Adrenal gland (tissue), 5 donors: Measurements from ENCODE around the gene EDEM2.

ENCODE experiments used
- POLR2A ChIP-seq, 2 donors: fragments of 450-650 bp; IDR thresholded peaks; one replicate each; pipeline ENCODE4 v1.6.1; 2017; ENCODE audit warnings: antibody characterized with exemption in 2 of 2, mild to moderate bottlenecking in 2 of 2, moderate library complexity in 1 of 2
- TF ChIP-seq, protein P1 (sequence below), 6 experiments: fragments of 450-650 bp in 4 of 6; fragments of 200-600 bp in 2 of 6; sonication (generic) in 1 of 6; IDR thresholded peaks; 1 replicate in 5 of 6; 2 replicates in 1 of 6; pipeline versions ENCODE4 v1.5.1 to v1.8.0; 2016 to 2021; ENCODE audit warnings: antibody characterized with exemption in 6 of 6, mild to moderate bottlenecking in 2 of 6, moderate library complexity in 1 of 6
- donor health status: DM: no; HTN: no; CAD: no.

DNA sequence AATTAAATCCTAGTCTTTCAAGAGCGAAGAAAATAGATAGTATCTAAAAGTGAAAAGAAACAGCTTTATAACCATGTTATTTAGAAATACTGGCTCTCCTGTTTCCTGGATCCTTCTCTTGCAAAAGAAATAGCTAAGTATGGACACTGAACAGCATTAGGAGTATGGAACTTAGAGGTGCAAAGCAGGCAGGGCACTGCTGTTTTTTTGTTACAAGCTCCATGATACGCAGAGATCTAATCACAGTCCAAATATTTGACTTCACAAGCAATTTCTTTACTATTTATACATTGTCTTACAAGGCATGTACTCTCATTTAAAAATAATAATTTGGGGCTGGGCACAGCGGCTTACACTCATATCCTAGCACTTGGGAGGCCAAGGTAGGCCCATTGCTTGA lies 62.1 kb downstream of the EDEM2 start:
- TF ChIP-seq, protein P1, sequence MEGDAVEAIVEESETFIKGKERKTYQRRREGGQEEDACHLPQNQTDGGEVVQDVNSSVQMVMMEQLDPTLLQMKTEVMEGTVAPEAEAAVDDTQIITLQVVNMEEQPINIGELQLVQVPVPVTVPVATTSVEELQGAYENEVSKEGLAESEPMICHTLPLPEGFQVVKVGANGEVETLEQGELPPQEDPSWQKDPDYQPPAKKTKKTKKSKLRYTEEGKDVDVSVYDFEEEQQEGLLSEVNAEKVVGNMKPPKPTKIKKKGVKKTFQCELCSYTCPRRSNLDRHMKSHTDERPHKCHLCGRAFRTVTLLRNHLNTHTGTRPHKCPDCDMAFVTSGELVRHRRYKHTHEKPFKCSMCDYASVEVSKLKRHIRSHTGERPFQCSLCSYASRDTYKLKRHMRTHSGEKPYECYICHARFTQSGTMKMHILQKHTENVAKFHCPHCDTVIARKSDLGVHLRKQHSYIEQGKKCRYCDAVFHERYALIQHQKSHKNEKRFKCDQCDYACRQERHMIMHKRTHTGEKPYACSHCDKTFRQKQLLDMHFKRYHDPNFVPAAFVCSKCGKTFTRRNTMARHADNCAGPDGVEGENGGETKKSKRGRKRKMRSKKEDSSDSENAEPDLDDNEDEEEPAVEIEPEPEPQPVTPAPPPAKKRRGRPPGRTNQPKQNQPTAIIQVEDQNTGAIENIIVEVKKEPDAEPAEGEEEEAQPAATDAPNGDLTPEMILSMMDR (IDR thresholded peaks at IDR 0.05), result no peak
- TF ChIP-seq POLR2A (IDR thresholded peaks at IDR 0.05), result no peak
